HFF-Myc (cell line): ENCODE measurements around the gene LATS2.

Experiments used
- DNase-seq: peaks from one replicate; pipeline ENCODE4 v3.0.0-alpha.2; 2011; ENCODE audit warnings: low read depth; ENCODE audit errors: extremely low read depth
- H3K4me3 ChIP-seq: replicated peaks from 2 replicates; pipeline ENCODE4 v1.5.1; 2011; ENCODE audit warnings: low read depth, mild to moderate bottlenecking, control low read depth, low read length
- CTCF ChIP-seq: IDR thresholded peaks from 2 replicates; pipeline ENCODE4 v1.5.1; 2012; ENCODE audit warnings: mild to moderate bottlenecking, low read depth, low read length, control low read depth; ENCODE audit errors: missing control alignments

The LATS2 gene

DNA sequence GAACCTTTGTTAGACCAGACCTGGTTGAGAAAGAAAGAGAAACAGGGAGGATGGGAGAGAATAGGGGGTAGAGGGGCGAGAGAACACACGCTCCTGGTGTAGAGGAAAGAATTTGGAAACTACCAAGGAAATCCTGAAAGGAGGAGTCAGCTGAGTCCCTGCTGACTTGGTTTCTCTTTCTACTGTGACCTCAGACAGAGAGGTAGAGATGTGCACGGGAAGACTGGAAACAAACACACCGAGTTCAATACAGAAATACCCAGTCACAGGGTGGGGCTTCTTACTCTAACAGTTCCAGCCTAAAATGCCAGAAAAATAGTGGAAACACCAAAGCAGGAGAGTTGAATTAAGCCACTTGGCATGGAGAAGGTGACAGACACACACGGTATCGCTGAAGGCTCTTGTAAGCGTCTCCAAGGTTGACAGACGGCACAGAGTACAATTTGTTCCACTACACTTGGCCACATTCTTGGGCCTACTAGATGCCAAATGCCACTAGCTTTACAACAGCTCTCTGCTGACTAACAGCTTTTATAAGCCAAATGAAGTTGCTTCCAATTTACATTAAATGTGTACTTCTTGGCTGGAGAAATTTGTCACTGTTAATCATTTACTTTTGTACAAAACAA lies 28.1 kb downstream of the LATS2 start:
- no peak overlapping the region for H3K4me3 ChIP-seq
- DNase-seq, result no peak
- TF ChIP-seq CTCF, result no peak

DNA sequence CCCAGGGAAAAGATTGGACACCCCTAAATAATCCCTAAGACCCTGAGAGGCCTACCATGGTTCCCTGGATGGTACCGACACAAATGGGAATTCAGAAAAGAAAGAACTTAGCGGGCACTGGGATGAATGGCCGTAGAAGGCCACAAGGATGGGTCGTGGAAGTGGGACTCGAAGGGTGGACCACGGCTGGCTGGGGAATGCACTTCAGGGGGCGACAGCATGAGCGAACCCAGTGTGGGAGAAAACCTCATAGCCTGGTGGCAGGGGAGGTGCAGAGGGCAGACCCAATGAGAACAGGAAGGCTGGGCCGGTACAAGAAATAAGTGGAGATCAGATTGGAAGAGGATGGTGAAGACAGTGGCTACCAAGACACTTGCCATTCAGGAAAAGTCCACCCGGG lies 28.7 kb downstream of the LATS2 start:
- DNase-seq, result no peak
- H3K4me3 ChIP-seq, result no peak overlapping the region
- no peak for TF ChIP-seq CTCF

DNA sequence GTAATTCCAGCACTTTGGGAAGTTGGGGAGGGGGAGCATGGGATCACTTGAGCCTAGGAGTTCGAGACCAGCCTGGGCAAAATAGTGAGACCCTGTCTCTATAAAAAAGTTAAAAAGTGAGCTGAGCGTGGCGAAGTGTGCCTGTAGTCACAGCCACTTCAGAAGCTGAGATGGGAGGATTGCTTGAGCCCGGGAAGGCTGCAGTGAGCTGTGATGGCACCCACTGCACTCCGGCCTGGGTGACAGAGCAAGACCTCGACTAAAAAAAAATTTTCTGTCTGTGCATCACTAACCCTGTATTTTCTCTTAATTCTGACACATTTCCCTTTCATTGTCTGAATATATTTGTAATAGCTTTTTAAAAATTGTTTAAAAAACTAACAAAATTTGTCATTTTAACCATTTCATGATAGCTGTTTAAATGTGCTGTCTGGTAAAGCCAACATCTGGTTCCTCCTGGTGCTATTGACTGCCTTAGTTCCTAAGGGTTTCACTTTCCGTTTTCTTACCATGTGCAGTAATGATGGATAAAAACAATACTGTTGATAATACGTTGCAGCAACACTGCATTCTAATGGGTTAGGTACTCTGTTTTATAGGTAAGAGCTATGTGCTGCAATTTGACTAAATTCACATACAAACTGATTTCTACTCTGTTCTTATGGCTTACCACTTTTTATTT lies 29.7 kb downstream of the LATS2 start:
- TF ChIP-seq CTCF, result no peak
- H3K4me3 ChIP-seq, result no peak overlapping the region
- DNase-seq, result no peak

DNA sequence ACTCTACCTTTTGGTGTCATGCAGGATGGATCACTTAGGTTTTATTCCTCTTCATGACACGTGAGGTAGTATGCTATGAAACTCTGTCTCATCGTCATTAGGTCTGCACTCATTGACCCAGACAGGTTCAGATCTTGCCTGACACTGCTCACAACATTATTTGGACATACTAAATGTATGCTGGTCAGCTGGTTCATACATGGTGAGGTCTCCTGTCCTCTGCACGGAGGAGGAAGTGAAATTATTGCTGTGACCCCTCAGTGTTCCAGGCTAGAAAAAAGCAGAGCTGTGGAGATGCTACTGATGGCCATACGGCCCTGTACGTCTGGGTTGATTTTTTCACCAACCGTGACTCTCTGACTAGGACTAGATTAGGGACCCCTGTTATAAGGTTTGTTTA lies 35.8 kb downstream of the LATS2 start:
- no peak for DNase-seq
- H3K4me3 ChIP-seq, result no peak overlapping the region
- TF ChIP-seq CTCF, result no peak

DNA sequence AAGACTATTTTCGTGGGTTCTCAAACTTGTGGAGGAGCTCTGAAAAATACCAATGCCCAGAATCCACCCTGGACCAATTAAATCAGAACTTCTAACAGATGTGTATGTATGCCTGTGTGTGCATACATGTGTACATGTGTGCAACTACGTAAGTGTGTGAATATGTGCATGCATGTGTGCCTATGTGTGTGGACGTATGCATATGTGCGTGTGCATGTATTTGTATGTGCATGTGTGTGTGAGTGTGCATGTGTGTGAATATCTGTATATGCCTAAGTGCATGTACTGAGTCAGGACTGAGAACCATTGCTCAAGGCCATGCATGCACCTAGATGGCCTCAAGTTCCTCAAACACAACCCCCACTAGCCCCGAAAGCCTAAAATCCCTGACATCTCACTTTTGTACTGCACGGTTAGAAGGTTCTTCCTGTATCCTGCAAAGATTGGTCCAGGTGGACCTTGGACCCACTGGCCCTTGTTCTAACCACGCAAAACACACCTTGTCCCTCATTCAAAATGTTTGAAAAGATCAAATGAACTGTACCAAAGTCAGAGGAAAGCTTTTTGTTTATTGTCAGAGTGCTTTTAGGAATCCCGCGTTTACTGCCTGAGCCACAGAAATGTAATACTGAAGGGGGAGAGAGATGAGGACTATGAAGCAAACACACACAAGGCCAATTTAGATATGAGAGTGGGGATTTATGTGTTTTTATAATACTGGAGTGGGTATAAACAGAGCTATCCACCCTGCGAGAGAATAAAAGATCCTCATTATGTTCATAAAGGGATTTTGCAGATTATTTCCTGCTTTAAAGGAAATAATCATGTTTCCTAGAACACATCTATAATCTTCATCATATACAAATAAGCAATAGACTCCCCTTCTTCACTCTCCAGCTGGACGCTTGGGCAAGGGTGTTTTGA lies 39.1 kb downstream of the LATS2 start:
- DNase-seq, result no peak
- H3K4me3 ChIP-seq, result no peak overlapping the region
- TF ChIP-seq CTCF, result no peak

GRCh38 chr13:21020581-21020980 lies 40.8 kb downstream of the LATS2 start:
- TF ChIP-seq CTCF, result no peak
- H3K4me3 ChIP-seq, result no peak overlapping the region
- DNase-seq, result no peak
